HAP-1 (cell line): Measurements from ENCODE around the gene MAP3K5.
"Not testable (repeated sequence)": the region's sequence is repeated elsewhere in the genome, so short reads cannot be mapped to it uniquely, and the experiment has no call there.

Experiments used
- DNase-seq, 2 experiments: peaks; one replicate each; pipeline ENCODE4 v3.0.0-alpha.2; 2016 to 2020; ENCODE audit warnings: low spot score in 2 of 2
- H3K27me3 ChIP-seq: fragments of 250-450 bp; sonication (Bioruptor Pico); 2 replicates; pipeline ENCODE4 v1.5.1; 2020; ENCODE audit warnings: low read depth, mild to moderate bottlenecking, moderate library complexity
- H3K36me3 ChIP-seq: fragments of 250-450 bp; sonication (Bioruptor Pico); replicated peaks from 2 replicates; pipeline ENCODE4 v1.5.1; 2020; ENCODE audit warnings: mild to moderate bottlenecking
- H3K4me1 ChIP-seq: fragments of 250-450 bp; sonication (Bioruptor Pico); 2 replicates; pipeline ENCODE4 v1.5.1; 2020; ENCODE audit warnings: mild to moderate bottlenecking
- H3K4me3 ChIP-seq: fragments of 250-450 bp; sonication (Bioruptor Pico); 2 replicates; pipeline ENCODE4 v1.5.1; 2020; ENCODE audit warnings: mild to moderate bottlenecking, moderate library complexity
- H3K9me3 ChIP-seq: fragments of 250-450 bp; sonication (Bioruptor Pico); 2 replicates; pipeline ENCODE4 v1.5.1; 2020; ENCODE audit warnings: mild to moderate bottlenecking, moderate library complexity
- in situ Hi-C: fragments of 300-500 bp; cut with MboI; formaldehyde crosslinking; loops from 3 replicates; pipeline ENCODE4 v1.14.3; 2020; ENCODE audit warnings: low sequenced_read_pairs, inconsistent platforms, mixed read lengths

MAP3K5 gene

DNA sequence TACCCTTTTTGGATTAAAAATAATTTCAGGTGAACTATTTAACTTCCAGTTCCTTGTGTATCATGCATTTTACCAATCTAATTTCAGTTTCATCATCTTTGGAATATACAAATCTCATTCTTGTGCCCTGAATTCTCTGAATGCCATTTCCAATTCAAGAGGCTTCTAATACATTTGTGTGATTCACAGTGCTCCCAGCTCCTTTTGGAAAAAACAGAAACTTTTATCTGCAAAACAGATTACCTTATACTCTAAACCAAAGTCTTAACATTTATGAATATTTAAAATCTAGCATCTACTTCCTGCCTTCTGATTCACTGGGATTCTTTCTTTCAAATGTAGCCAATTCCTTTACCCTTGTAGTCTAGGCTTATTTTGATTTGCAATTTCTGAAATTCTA lies 19.0 kb upstream of the MAP3K5 start:
- no peak for DNase-seq
- Histone ChIP-seq H3K4me1 (peaks cover 22% of the 10 kb centered on the region), H3K36me3 (no peaks in the 10 kb centered on the region), H3K9me3 (0 out of 2 replicates have a peak, but pooled peaks cover 2% of the 10 kb centered on the region), H3K27me3 (no peaks in the 10 kb centered on the region), H3K4me3 (no peak overlapping the region)
- in situ Hi-C loops, result no loop called here

DNA sequence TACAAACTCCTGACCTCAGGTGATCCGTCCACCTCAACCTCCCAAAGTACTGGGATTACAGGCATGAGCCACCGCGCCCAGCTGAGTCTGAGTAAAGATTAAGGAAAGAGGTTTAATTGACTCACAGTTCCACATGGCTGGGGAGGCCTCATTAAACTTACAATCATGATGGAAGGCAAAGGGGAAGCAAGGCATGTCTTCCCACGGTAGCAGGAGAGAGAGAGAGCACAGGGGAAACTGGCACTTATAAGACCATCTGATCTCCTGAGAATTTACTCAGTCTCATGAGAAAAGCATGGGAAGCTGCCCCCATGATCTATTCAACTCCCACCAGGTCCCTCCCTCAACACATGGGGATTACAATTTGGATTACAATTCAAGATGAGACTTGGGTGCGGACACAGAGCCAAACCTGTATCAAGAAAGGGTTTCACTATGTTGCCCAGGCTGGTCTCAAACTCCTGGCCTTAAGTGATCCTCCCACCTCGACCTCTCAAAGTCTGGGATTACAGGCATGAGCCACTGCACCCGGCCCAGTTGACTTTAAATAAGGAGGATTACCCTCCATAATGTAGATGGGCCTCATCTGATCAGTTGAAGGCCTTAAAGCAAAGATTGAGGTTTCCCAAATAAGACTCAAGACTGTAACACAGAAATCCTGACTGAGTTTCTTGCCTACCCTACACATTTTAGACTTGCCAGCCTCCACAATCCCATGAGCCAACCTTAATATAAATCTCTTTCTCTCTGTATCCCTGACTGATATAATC lies 17.0 kb upstream of the MAP3K5 start:
- in situ Hi-C loops, result no loop called here
- Histone ChIP-seq H3K4me1 (peaks cover 22% of the 10 kb centered on the region), H3K36me3 (no peaks in the 10 kb centered on the region), H3K9me3 (no peaks in the 10 kb centered on the region), H3K4me3 (no peak overlapping the region), H3K27me3 (no peaks in the 10 kb centered on the region)
- no peak for DNase-seq

DNA sequence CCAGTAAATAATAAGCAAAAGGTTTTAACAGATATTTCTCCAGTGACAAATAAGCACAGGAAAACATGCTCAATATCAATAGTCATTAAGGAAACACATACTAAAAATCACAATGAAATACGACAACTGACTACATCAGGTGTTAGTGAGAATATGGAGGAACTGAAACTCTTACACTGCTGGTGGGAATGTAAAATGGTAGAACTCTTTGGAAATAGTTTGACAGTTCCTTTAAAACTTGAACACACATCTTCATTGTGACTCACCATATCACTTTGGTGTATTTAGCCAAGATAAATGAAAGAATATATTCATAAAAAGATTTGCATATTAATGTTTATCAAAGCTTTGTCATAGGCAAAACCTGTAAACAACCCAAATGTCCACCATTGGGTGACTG lies 11.3 kb upstream of the MAP3K5 start:
- Histone ChIP-seq H3K36me3 (peaks cover 2% of the 10 kb centered on the region; the same call in 1 of the 2 replicates), H3K4me3 (no peak overlapping the region), H3K9me3 (peaks cover 5% of the 10 kb centered on the region; the same call in 1 of the 2 replicates), H3K4me1 (peaks cover 21% of the 10 kb centered on the region), H3K27me3 (no peaks in the 10 kb centered on the region)
- in situ Hi-C loops, result no loop called here
- no peak for DNase-seq

DNA sequence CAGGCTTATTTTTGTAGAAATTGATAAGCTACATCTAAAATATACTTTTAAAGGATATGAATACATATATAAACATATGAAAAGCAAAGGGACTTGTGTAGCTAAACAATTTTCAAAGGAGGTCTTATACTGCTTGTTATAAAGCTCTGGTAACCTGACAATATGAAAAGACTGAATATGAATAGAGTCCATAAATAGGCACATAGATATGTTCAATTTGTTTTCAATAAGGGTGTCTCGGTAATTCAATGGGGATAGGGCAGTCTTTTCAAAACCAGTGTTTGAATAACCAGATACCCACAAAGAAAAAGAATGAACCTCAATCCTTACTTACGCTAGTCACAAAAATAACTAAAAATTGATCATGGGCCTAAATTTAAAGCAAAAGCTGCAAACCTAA lies 9.3 kb upstream of the MAP3K5 start:
- peaks cover 2% of the 10 kb centered on the region; the same call in 1 of the 2 replicates for H3K36me3 ChIP-seq
- H3K9me3 ChIP-seq, result peaks cover 5% of the 10 kb centered on the region; the same call in 1 of the 2 replicates
- no peak overlapping the region for H3K4me3 ChIP-seq
- in situ Hi-C loops, result no loop called here
- peak in 1 of 2 experiments; percentile 94 for DNase-seq
- peaks cover 21% of the 10 kb centered on the region for H3K4me1 ChIP-seq
- H3K27me3 ChIP-seq, result no peaks in the 10 kb centered on the region

DNA sequence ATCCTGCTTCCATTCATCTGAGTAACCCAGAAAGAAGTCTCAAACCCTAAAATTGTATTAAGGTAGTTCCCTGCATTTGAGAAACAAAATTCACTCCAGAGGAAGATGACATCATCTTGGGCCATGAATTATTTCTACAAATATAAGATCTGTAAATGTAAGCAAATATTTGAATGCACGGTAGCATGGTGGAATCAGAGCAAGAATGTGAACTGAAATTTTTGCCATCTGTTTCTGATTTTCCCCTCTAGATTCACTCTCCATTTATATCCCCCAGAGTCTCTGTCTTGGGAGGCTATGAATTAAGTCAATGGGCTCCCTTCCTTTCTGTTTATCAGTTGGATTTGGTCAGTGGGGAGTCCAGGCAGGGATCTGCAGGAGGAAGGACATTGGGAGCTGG lies 5.8 kb upstream of the MAP3K5 start:
- no peak overlapping the region for H3K4me3 ChIP-seq
- no peak for DNase-seq
- peaks cover 21% of the 10 kb centered on the region for H3K4me1 ChIP-seq
- H3K9me3 ChIP-seq, result peaks cover 5% of the 10 kb centered on the region; the same call in 1 of the 2 replicates
- H3K27me3 ChIP-seq, result no peaks in the 10 kb centered on the region
- in situ Hi-C loops, result loop anchor here (25.0 kb wide), 1 partner anchor 511 kb away; the partner anchor contains the start of gene BCLAF1
- H3K36me3 ChIP-seq, result peaks cover 2% of the 10 kb centered on the region; the same call in 1 of the 2 replicates

DNA sequence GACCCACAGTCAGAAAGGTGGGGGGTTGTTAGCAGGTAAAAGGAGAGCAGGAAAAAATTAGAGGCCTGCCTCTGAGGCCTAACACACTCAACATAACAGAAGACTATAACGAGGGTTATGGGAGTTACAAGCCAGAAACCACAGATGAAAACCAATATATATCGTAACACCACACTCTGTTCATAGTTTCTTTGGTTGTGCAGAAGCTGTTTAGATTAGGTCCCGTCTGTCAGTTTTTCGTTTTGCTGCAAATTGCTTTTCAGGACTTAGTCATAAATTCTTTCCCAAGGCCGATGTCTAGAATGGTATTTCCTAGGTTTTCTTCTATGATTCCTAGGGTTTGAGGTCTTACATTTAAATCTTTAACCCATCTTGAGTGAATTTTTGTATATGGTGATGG lies 3.7 kb upstream of the MAP3K5 start:
- H3K36me3 ChIP-seq, result no peaks in the 10 kb centered on the region
- DNase-seq, result no peak
- peaks cover 6% of the 10 kb centered on the region for H3K4me1 ChIP-seq
- in situ Hi-C loops, result loop anchor here (25.0 kb wide), 1 partner anchor 509 kb away; the partner anchor contains the start of gene BCLAF1
- H3K9me3 ChIP-seq, result peaks cover 3% of the 10 kb centered on the region; the same call in 1 of the 2 replicates
- H3K4me3 ChIP-seq, result no peak overlapping the region
- no peaks in the 10 kb centered on the region for H3K27me3 ChIP-seq

DNA sequence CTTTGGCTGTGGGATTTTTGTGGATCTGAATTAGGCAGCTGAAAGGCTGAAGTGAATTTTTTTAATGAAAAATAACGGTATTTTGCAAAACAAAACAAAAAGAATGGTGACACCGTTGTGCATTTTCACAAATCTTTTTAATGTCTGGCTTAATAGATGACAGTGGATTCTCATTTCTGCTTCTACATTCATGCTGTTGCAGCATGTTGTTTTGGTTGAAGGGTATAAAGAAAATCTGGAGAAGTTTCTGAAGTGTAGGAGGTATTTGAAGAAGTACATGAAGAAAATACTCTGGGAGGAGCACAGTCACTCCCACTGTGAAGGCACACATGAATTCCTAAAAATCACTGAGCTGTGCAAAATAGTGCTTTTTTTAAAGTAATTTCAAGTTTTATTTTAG lies 3.1 kb upstream of the MAP3K5 start:
- no peak for DNase-seq
- Histone ChIP-seq H3K27me3 (no peaks in the 10 kb centered on the region), H3K9me3 (no peaks in the 10 kb centered on the region), H3K4me3 (no peak overlapping the region), H3K4me1 (no peaks in the 10 kb centered on the region; the same call in none of the 2 replicates), H3K36me3 (no peaks in the 10 kb centered on the region)
- in situ Hi-C loops, result loop anchor here (25.0 kb wide), 1 partner anchor 508 kb away; the partner anchor contains the start of gene BCLAF1

DNA sequence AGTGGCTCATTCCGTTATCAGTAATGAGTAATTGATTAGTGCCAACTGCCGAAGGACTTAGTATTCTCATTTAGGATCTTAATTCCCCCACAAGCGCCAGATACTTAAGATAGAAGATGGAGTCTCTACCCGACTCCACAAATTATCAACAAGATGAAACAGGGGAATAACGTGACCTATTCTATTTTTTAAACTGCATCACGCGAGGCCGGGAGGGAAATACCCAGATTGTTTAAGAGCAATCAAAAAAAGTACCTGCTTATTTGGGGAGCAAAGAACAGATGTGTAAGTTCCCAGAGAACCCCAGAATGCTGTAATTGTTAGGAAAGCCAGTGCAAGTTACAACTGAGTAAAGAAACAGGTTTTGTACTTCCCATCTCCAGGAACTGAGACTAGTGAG lies 1.1 kb upstream of the MAP3K5 start:
- Histone ChIP-seq H3K27me3 (no peaks in the 10 kb centered on the region), H3K4me3 (peak overlapping the region; percentile 67), H3K9me3 (no peaks in the 10 kb centered on the region), H3K4me1 (peaks cover 13% of the 10 kb centered on the region), H3K36me3 (no peaks in the 10 kb centered on the region)
- no peak for DNase-seq
- in situ Hi-C loops, result loop anchor here (5.0 to 25.0 kb wide), 2 partner anchors 151 to 506 kb away; partner anchors contain the start of gene BCLAF1

DNA sequence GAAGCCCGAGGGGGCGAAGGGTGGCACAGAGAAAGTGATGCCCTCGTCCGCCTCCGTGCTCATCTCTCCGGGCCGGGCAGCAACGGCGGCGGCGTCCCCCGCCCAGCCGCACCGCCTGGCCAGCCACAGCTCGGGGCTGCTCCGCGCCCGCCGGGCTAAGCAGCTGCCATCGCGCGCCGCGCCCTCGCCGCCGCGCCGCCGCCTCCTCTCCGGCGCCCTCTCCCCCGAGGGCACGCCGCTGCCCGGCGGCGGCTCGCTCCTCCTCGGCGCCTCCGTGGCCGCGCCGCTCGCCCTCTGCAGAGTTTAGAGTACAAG lies 225 bp downstream of the MAP3K5 start:
- no peaks in the 10 kb centered on the region for H3K36me3 ChIP-seq
- in situ Hi-C loops, result loop anchor here (5.0 to 25.0 kb wide), 2 partner anchors 150 to 505 kb away; partner anchors contain the start of gene BCLAF1
- peak overlapping the region; percentile 67 for H3K4me3 ChIP-seq
- no peaks in the 10 kb centered on the region for H3K9me3 ChIP-seq
- no peak for DNase-seq
- H3K4me1 ChIP-seq, result peaks cover 22% of the 10 kb centered on the region
- H3K27me3 ChIP-seq, result no peaks in the 10 kb centered on the region

DNA sequence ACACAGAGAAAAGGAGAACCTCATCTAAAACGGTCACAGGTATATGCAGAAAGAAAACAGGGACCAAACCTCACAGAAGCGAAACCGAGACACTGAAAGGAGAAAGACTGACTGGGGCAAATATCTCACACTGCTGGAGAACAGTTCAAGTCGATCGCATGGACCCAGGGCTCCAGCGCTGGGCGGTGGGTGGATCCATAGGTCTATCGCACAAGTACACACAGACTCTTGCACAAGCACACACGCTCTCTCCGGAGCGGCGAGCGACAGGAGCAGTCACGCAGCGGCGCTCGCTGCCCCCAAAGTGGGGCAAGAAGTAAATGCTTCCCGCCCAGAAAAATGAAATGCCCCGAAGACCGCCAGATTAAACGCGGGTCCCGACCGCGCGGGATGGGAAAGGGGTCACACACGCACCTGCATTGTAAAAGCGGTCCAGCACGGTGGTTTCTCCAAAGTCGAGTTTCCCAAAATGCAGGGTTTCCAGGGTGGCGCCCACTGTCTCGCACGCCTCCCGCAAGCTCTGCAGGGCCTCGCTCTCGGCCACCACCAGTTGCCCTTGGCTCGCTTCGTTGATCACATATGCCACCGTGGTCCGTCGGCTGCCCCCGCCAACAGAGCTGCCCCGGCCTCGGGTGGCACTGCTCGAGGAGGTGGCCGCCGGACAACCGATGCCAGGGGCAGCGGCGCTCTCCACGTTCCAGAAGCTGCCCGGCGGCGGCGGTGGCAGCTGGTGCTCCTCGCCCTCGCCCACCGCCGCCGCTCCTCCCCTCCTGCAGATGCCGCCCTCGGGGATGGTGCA lies 782 bp downstream of the MAP3K5 start:
- peaks cover 24% of the 10 kb centered on the region for H3K4me1 ChIP-seq
- H3K9me3 ChIP-seq, result no peaks in the 10 kb centered on the region
- in situ Hi-C loops, result loop anchor here (5.0 to 25.0 kb wide), 2 partner anchors 149 to 504 kb away; partner anchors contain the start of gene BCLAF1
- no peaks in the 10 kb centered on the region for H3K36me3 ChIP-seq
- DNase-seq, result peak; percentile 72 to 77
- H3K27me3 ChIP-seq, result no peaks in the 10 kb centered on the region
- H3K4me3 ChIP-seq, result peak overlapping the region; percentile 67

DNA sequence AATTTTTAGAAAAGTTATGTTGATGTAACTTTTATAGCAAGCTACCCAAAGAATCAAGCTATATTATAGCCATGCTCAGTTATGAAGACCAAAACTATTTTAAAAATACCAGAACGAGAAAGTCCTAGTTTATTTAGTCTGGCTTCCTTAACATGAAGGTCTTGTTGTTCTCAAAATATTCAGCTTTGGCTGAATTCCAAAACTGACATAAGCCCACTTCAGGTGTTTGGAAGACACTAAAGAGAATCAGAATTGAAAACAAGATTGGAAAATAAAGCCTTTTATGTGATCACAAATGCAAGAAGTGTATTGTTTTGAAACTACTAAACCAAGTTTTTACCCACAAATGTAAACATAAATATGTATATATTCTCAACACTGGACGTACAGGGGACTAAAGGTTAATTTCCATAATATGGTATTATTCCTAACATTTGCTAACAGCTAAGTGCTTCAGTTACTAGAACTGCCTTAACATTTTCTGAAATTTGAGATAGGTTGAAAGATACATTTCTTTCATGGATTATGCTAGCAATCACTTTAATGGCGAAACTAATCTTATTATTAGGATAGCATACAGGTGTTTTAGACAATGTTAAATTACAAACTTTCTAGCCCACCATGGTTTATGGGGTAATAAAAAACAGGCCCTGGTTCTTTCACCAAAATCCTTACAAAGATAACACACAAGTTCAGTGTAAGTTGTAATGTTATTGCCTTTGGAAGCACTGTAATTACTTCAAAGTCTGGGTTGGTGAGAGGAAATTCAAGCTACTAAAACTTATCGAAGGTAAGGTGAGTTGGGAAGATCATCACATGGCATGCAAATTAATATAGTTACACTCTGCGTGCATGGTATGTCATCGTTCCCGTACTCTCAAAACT lies 1.6 kb downstream of the MAP3K5 start:
- H3K27me3 ChIP-seq, result no peaks in the 10 kb centered on the region
- no peak for DNase-seq
- in situ Hi-C loops, result loop anchor here (5.0 to 25.0 kb wide), 2 partner anchors 148 to 503 kb away; partner anchors contain the start of gene BCLAF1

DNA sequence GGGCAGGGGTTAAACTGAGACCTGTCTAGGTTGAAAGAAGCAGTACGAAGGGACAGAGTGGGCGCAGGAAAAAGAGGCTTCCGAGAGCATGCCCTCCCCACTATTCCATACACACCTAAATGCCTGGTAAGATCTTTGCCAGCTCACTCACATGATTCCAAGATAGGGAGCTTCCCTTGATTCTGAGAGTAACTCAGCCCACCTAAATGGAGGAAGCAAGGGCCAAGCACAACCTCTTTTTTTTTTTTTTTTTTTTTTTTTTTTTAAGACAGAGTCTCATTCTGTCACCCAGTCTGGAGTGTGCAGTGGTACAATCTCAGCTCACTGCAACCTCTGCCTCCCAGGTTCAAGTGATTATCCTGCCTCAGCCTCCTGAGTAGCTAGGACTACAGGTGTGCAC lies 2.8 kb downstream of the MAP3K5 start:
- in situ Hi-C loops, result loop anchor here (25.0 kb wide), 1 partner anchor 502 kb away; the partner anchor contains the start of gene BCLAF1
- not testable (repeated sequence) for H3K4me3 ChIP-seq, H3K27me3 ChIP-seq

More for the DNA sequence above, 1.6 kb downstream of the MAP3K5 start:
- no peaks in the 10 kb centered on the region for H3K9me3 ChIP-seq
- H3K36me3 ChIP-seq, result no peaks in the 10 kb centered on the region
- H3K4me1 ChIP-seq, result peaks cover 24% of the 10 kb centered on the region
- H3K4me3 ChIP-seq, result peak overlapping the region; percentile 67

More for the DNA sequence above, 2.8 kb downstream of the MAP3K5 start:
- peaks cover 24% of the 10 kb centered on the region for H3K4me1 ChIP-seq
- H3K9me3 ChIP-seq, H3K36me3 ChIP-seq, DNase-seq: not testable (repeated sequence)
